TTC549 (cell line): Measurements from ENCODE around the gene TIAM2.

ENCODE experiments used
- FAIRE-seq: peaks from 2 replicates; lab custom pipeline; 2012; peaks lifted over from hg19 to GRCh38; lab: Jason Lieb, UNC

Gene TIAM2

GRCh38 chr6:155026022-155026705, 31.0 kb downstream of the TIAM2 start:
- FAIRE-seq: no peak

GRCh38 chr6:155026706-155027045, 31.6 kb downstream of the TIAM2 start:
- FAIRE-seq: no peak

GRCh38 chr6:155030148-155030720, 35.1 kb downstream of the TIAM2 start:
- FAIRE-seq: no peak

GRCh38 chr6:155031091-155031490, 36.0 kb downstream of the TIAM2 start:
- FAIRE-seq: no peak

GRCh38 chr6:155033021-155033791, 38.1 kb downstream of the TIAM2 start:
- no peak for FAIRE-seq

GRCh38 chr6:155036907-155037306, 41.8 kb downstream of the TIAM2 start:
- FAIRE-seq: no peak

GRCh38 chr6:155038104-155038503, 43.0 kb downstream of the TIAM2 start:
- no peak for FAIRE-seq

- no peak for FAIRE-seq
These were observed 43.4 kb downstream of the TIAM2 start for GRCh38 chr6:155038527-155038926.

- no peak for FAIRE-seq
These were observed 44.5 kb downstream of the TIAM2 start for GRCh38 chr6:155039618-155040017.

GRCh38 chr6:155040154-155040553, 45.0 kb downstream of the TIAM2 start:
- no peak for FAIRE-seq

- no peak for FAIRE-seq
These were observed 46.0 kb downstream of the TIAM2 start for GRCh38 chr6:155040901-155041650.

GRCh38 chr6:155041741-155042279, 46.7 kb downstream of the TIAM2 start:
- no peak for FAIRE-seq

- FAIRE-seq: no peak
These were observed 47.9 kb downstream of the TIAM2 start for GRCh38 chr6:155042983-155043382.

GRCh38 chr6:155045561-155046404, 50.7 kb downstream of the TIAM2 start:
- FAIRE-seq: no peak

- no peak for FAIRE-seq
These were observed 52.4 kb downstream of the TIAM2 start for GRCh38 chr6:155047523-155047922.

GRCh38 chr6:155050311-155050710, 55.2 kb downstream of the TIAM2 start:
- FAIRE-seq: no peak

GRCh38 chr6:155054491-155055250, 59.6 kb downstream of the TIAM2 start:
- no peak for FAIRE-seq

GRCh38 chr6:155055729-155056128, 60.6 kb downstream of the TIAM2 start:
- FAIRE-seq: no peak

GRCh38 chr6:155056756-155057155, 61.6 kb downstream of the TIAM2 start:
- no peak for FAIRE-seq

GRCh38 chr6:155061381-155061780, 66.3 kb downstream of the TIAM2 start:
- no peak for FAIRE-seq

- no peak for FAIRE-seq
These were observed 67.8 kb downstream of the TIAM2 start for GRCh38 chr6:155062866-155063341.
